ENCODE results near the gene BBS5. TPM values are rescaled to one million over a fixed set of nuclear protein-coding genes. Genes with fewer than 3 reads are reported as not detected.
"Not testable (repeated sequence)": the region's sequence is repeated elsewhere in the genome, so short reads cannot be mapped to it uniquely, and the experiment has no call there.

The BBS5 gene
- total RNA-seq (2021; ENCODE audit: unreplicated experiment) (4.6 TPM), Bru-seq, nascent RNA (percentile 43 among the genes with signal in this experiment), BruChase-seq, experiment 1, labeled RNA remaining after a 6-hour chase (percentile 76 among the genes with signal in this experiment), BruChase-seq, experiment 2, labeled RNA remaining after a 2-hour chase (percentile 71 among the genes with signal in this experiment)
- 1.0 and 1.6 TPM in 2 replicates for polyA plus RNA-seq (2012)
- long read RNA-seq: 0 reads

DNA sequence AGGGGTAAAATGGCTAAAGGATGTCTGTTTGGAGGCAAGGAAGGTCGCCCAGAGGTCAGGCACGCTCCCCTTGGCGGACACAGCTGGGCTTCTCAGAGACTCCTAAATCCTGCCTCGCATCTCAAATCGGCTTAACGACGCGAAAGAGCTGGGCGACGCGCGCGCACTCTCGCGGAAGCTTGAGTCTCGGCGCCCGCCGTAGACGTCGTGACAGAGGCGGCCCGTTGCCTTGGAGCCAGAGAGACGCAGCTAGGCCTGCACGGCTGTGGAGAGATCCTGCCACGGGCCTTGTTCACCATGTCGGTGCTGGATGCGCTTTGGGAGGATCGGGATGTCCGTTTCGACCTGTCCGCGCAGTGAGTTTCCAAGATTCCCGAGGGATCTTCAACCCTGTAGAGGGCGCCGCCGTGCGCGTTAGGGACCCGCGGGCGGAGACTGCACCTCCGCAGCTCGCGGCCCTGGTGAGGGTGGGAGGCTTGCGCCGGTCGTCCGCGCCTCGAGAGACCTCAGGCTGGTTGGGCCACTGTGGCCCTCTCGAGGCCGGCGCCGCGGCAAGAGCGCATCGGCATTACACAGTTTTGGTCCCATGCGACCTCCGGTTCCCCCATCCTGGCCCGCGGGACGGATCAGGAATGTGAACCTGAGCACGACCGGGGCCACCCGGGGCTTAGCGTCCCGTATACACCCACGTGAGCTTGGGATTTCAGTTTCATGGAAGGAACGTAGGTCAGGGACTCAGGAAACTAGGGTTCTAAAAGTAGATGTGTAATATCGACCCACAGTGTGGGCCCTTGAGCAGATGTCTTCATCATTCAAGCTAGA is at the start of gene BBS5:
Gene BBS5 (plus strand): TSS at position 238 of the 822 bp plus-strand sequence. CDS start 60 bp downstream, at position 298.
- Histone ChIP-seq H3K36me3 (ENCODE audit: control insufficient read depth in 1 of 2, insufficient read depth in 2 of 2, low read length in 2 of 2) (no peaks in the 10 kb centered on the region), H3K4me1 (ENCODE audit: control insufficient read depth in 1 of 2, insufficient read depth in 2 of 2, low read length in 2 of 2) (peaks cover 0 to 12% of the 10 kb centered on the region in 2 experiments; a peak in 1 of 4 replicates), H4K20me1 (ENCODE audit: insufficient read depth) (no peaks in the 10 kb centered on the region), H3K79me2 (ENCODE audit: insufficient read depth, low read length) (no peaks in the 10 kb centered on the region; the same call in 1 of the 2 replicates), H3K4me2 (ENCODE audit: low read length) (peak within 1 kb of the TSS; percentile 75), H3K9me2 (ENCODE audit: insufficient read depth) (no peaks in the 10 kb centered on the region), H3K9me3 (ENCODE audit: control insufficient read depth in 1 of 2, insufficient read depth in 1 of 2, low read depth in 1 of 2, low read length in 2 of 2) (no peaks in the 10 kb centered on the region), H3K9ac (ENCODE audit: low read length) (peak within 1 kb of the TSS; percentile 63), H3K27me3 (ENCODE audit: insufficient read depth, low read length) (no peaks in the 10 kb centered on the region), H3K4me3 (replicated peaks in 1 of 2; ENCODE audit: low read depth in 1 of 2, low read length in 2 of 2) (peak within 1 kb of the TSS; percentile 54 to 68), H3K27ac (ENCODE audit: low read depth, low read length) (peak within 1 kb of the TSS; percentile 11; the same call in 1 of the 2 replicates), H2AFZ (ENCODE audit: low read depth, low read length, poor library complexity, severe bottlenecking) (peak within 1 kb of the TSS; percentile 77)
- no TSS peak for BruUV-seq (replicated peaks)
- intact Hi-C loops (cut with micrococcal nuclease): no loop called here
- ATAC-seq: peak; percentile 88
- ChIA-PET RAD21 (ENCODE audit: low non-redundant PET in 1 of 2, low total read pairs in 2 of 2, uncharacterized antibody in 2 of 2, unreplicated experiment in 2 of 2) (no interaction called here), POLR2A (no interaction called here), CTCF (interaction anchor here (1.0 to 1.3 kb wide), 2 partner anchors 10 to 345 kb away, joined by 3 read pairs; partner anchors contain the start of gene METTL5)
- peak; percentile 12 for TF ChIP-seq YY1 (IDR thresholded peaks at IDR 0.05; ENCODE audit: extremely low read depth, insufficient replicate concordance, low read depth, low read length)
- peak; percentile 52 for TF ChIP-seq ZBTB33 (IDR thresholded peaks at IDR 0.05; ENCODE audit: extremely low read depth, insufficient replicate concordance, low read length)
- TF ChIP-seq MAX (IDR thresholded peaks at IDR 0.05): peak; percentile 64; the same call in 1 of the 2 replicates
- TF ChIP-seq POLR2AphosphoS5 (IDR thresholded peaks at IDR 0.05; ENCODE audit: low read depth, low read length): peak; percentile 48
- peak; percentile 81 for TF ChIP-seq SIN3A (IDR thresholded peaks at IDR 0.05; ENCODE audit: low read depth)
- TF ChIP-seq ZFX (IDR thresholded peaks at IDR 0.05): peak; percentile 72
- TF ChIP-seq, protein P1, sequence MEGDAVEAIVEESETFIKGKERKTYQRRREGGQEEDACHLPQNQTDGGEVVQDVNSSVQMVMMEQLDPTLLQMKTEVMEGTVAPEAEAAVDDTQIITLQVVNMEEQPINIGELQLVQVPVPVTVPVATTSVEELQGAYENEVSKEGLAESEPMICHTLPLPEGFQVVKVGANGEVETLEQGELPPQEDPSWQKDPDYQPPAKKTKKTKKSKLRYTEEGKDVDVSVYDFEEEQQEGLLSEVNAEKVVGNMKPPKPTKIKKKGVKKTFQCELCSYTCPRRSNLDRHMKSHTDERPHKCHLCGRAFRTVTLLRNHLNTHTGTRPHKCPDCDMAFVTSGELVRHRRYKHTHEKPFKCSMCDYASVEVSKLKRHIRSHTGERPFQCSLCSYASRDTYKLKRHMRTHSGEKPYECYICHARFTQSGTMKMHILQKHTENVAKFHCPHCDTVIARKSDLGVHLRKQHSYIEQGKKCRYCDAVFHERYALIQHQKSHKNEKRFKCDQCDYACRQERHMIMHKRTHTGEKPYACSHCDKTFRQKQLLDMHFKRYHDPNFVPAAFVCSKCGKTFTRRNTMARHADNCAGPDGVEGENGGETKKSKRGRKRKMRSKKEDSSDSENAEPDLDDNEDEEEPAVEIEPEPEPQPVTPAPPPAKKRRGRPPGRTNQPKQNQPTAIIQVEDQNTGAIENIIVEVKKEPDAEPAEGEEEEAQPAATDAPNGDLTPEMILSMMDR (IDR thresholded peaks at IDR 0.05 in 2 of 3, conservative IDR thresholded peaks at IDR 0.05 in 1 of 3; ENCODE audit: borderline replicate concordance in 1 of 3, insufficient read depth in 1 of 3, low read depth in 2 of 3, low read length in 2 of 3): peak; percentile 22 to 42 (median 36); a peak in 4 of 6 replicates
- TF ChIP-seq SRF (IDR thresholded peaks at IDR 0.05; ENCODE audit: low read depth): no peak
- no peak for TF ChIP-seq ATF3 (IDR thresholded peaks at IDR 0.05)
- TF ChIP-seq RAD21 (IDR thresholded peaks at IDR 0.05; ENCODE audit: low read depth): peak; percentile 32; the same call in 1 of the 2 replicates
- peak; percentile 63 for TF ChIP-seq CBX3 (IDR thresholded peaks at IDR 0.05; ENCODE audit: low read depth)
- no peak for TF ChIP-seq ELF1 (IDR thresholded peaks at IDR 0.05; ENCODE audit: borderline replicate concordance, low read depth)
- peak; percentile 36 for DNase-seq (ENCODE audit: low read depth, low spot score)

DNA sequence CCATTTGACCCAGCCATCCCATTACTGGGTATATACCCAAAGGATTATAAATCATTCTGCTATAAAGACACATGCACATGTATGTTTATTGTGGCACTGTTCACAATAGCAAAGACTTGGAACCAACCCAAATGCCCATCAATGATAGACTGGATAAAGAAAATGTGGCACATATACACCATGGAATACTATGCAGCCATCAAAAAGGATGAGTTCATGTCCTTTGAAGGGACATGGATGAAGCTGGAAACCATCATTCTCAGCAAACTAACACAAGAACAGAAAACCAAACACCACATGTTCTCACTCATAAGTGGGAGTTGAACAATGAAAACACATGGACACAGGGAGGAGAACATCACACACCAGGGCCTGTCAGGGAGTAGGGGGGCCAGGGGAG is 47.5 kb upstream of the BBS5 start:
- POLR2A ChIA-PET; RAD21 ChIA-PET (ENCODE audit: low non-redundant PET in 1 of 2, low total read pairs in 2 of 2, uncharacterized antibody in 2 of 2, unreplicated experiment in 2 of 2); H3K4me3 ChIP-seq (replicated peaks in 1 of 2; ENCODE audit: low read depth in 1 of 2, low read length in 2 of 2); H2AFZ ChIP-seq (ENCODE audit: low read depth, low read length, poor library complexity, severe bottlenecking); CTCF ChIA-PET; H3K4me2 ChIP-seq (ENCODE audit: low read length); H4K20me1 ChIP-seq (ENCODE audit: insufficient read depth); H3K9me3 ChIP-seq (ENCODE audit: control insufficient read depth in 1 of 2, insufficient read depth in 1 of 2, low read depth in 1 of 2, low read length in 2 of 2); H3K36me3 ChIP-seq (ENCODE audit: control insufficient read depth in 1 of 2, insufficient read depth in 2 of 2, low read length in 2 of 2); DNase-seq (ENCODE audit: low read depth, low spot score); BruUV-seq (replicated peaks); H3K79me2 ChIP-seq (ENCODE audit: insufficient read depth, low read length); H3K27ac ChIP-seq (ENCODE audit: low read depth, low read length); H3K4me1 ChIP-seq (ENCODE audit: control insufficient read depth in 1 of 2, insufficient read depth in 2 of 2, low read length in 2 of 2); H3K9ac ChIP-seq (ENCODE audit: low read length); intact Hi-C loops (cut with micrococcal nuclease); H3K9me2 ChIP-seq (ENCODE audit: insufficient read depth); H3K27me3 ChIP-seq (ENCODE audit: insufficient read depth, low read length); ATAC-seq: not testable (repeated sequence)

Data from HCT116 (cell line).